Mammary epithelial cell (primary cell): ENCODE results near the gene KRT7.

ENCODE experiments used
- CTCF ChIP-seq, 2 donors: IDR thresholded peaks in 1 of 2; conservative IDR thresholded peaks in 1 of 2; 2 replicates each; pipeline ENCODE4 v1.5.1; 2011 to 2012; ENCODE audit warnings: inconsistent platforms in 2 of 2, low read length in 2 of 2, mild to moderate bottlenecking in 2 of 2, control low read depth in 1 of 2, low read depth in 1 of 2; ENCODE audit not compliant: insufficient read depth in 1 of 2; ENCODE audit errors: extremely low read depth in 1 of 2
- EZH2 ChIP-seq: IDR thresholded peaks from 2 replicates; pipeline ENCODE4 v1.6.1; 2012; ENCODE audit warnings: low read length, inconsistent platforms, borderline replicate concordance

GRCh38 chr12:52245962-52246569 is 13.0 kb downstream of the KRT7 start:
- TF ChIP-seq CTCF (conservative IDR thresholded peaks at IDR 0.05 in 1 of 2, IDR thresholded peaks at IDR 0.05 in 1 of 2; ENCODE audit: extremely low read depth in 1 of 2, insufficient read depth in 1 of 2, low read depth in 1 of 2, low read length in 2 of 2) (no peak), EZH2 (no peak)
